ENCODE measurements around the gene PLSCR5.
A peak's percentile ranks its signal among the peaks of the same experiment; 100 is the strongest.

The PLSCR5 gene

GRCh38 chr3:146605106-146605505 is at the start of gene PLSCR5:
Gene PLSCR5 (minus strand): TSS chr3:146605346. CDS start chr3:146605212, 134 bp downstream.
- DNase-seq: no peak

- DNase-seq: no peak
Observed at GRCh38 chr3:146653978-146654377, 48.8 kb upstream of the PLSCR5 start.

GRCh38 chr3:146650691-146651442 is 45.7 kb upstream of the PLSCR5 start:
- no peak for DNase-seq

- DNase-seq: no peak
Observed at GRCh38 chr3:146646261-146646660, 41.1 kb upstream of the PLSCR5 start.

- peak in 1 of 2 donors; percentile 14 for DNase-seq
Observed at GRCh38 chr3:146640955-146641867, 36.1 kb upstream of the PLSCR5 start.

- DNase-seq: no peak
Observed at GRCh38 chr3:146640361-146640760, 35.2 kb upstream of the PLSCR5 start.

- no peak for DNase-seq
Observed at GRCh38 chr3:146638718-146639117, 33.6 kb upstream of the PLSCR5 start.

- no peak for DNase-seq
Observed at GRCh38 chr3:146637871-146638270, 32.7 kb upstream of the PLSCR5 start.

GRCh38 chr3:146636881-146637280 is 31.7 kb upstream of the PLSCR5 start:
- no peak for DNase-seq

- DNase-seq: no peak
Observed at GRCh38 chr3:146634346-146634745, 29.2 kb upstream of the PLSCR5 start.

GRCh38 chr3:146628671-146629070 is 23.5 kb upstream of the PLSCR5 start:
- DNase-seq: no peak

GRCh38 chr3:146626403-146627122 is 21.4 kb upstream of the PLSCR5 start:
- no peak for DNase-seq

GRCh38 chr3:146625186-146625775 is 20.1 kb upstream of the PLSCR5 start:
- no peak for DNase-seq

GRCh38 chr3:146621723-146622122 is 16.6 kb upstream of the PLSCR5 start:
- DNase-seq: no peak

GRCh38 chr3:146612015-146612414 is 6.9 kb upstream of the PLSCR5 start:
- no peak for DNase-seq

GRCh38 chr3:146611096-146611495 is 6.0 kb upstream of the PLSCR5 start:
- no peak for DNase-seq

GRCh38 chr3:146598535-146598934 is 6.6 kb downstream of the PLSCR5 start:
- no peak for DNase-seq

GRCh38 chr3:146594843-146595482 is 10.2 kb downstream of the PLSCR5 start:
- DNase-seq: no peak

GRCh38 chr3:146593776-146594175 is 11.4 kb downstream of the PLSCR5 start:
- no peak for DNase-seq

- no peak for DNase-seq
Observed at GRCh38 chr3:146590521-146590920, 14.6 kb downstream of the PLSCR5 start.

- DNase-seq: peak in 1 of 2 donors; percentile 5
Observed at GRCh38 chr3:146589899-146590508, 15.1 kb downstream of the PLSCR5 start.

- no peak for DNase-seq
Observed at GRCh38 chr3:146585156-146585555, 20.0 kb downstream of the PLSCR5 start.

Measured in CD4-positive, alpha-beta T cell treated with Interleukin-1 beta for 1 hour (primary cell).